GM12878 (cell line): Measurements from ENCODE around the gene P4HA3. TPM values are rescaled to one million over a fixed set of nuclear protein-coding genes. Genes with fewer than 3 reads are reported as not detected.

ENCODE experiments used
- ATAC-seq: fragments of 200-7000 bp; cut with Tn5 transposase; 3 replicates; pipeline ENCODE4 v1.9.1; 2020; ENCODE audit warnings: mild to moderate bottlenecking, moderate library complexity
- BruUV-seq: library from RNA; stranded (reverse); fragments of 400-500 nt; replicated peaks from 2 replicates; lab custom pipeline; 2021; lab: Mats Ljungman, UMichigan
- CTCF ChIA-PET: fragments of 300-600 bp; sonication (Branson Sonifier 250); formaldehyde crosslinking; extraction: SDS; loops from one replicate; lab custom pipeline; 2021; ENCODE audit warnings: inconsistent platforms; lab: Yijun Ruan, JAX
- POLR2A ChIA-PET: fragments of 350-600 bp; formaldehyde crosslinking; extraction: SDS; loops from one replicate; lab custom pipeline; 2021; ENCODE audit warnings: inconsistent platforms; lab: Charles Lee
- RAD21 ChIA-PET: fragments of 300-600 bp; sonication (Branson Sonifier 250); formaldehyde crosslinking; loops from one replicate; lab custom pipeline; 2023; ENCODE audit warnings: antibody characterized with exemption; ENCODE audit not compliant: unreplicated experiment; lab: Charles Lee
- SMC1A ChIA-PET: fragments of 300-600 bp; sonication (Branson Sonifier 250); formaldehyde crosslinking; loops from one replicate; lab custom pipeline; 2023; ENCODE audit not compliant: unreplicated experiment, uncharacterized antibody; lab: Charles Lee
- DNase-seq: peaks from one replicate; pipeline ENCODE4 v3.0.0-alpha.2; 2011; ENCODE audit warnings: low read depth, low spot score
- FAIRE-seq: peaks from 3 replicates; lab custom pipeline; 2011; peaks lifted over from hg19 to GRCh38; lab: Jason Lieb, UNC
- H2AFZ ChIP-seq: 2 replicates; pipeline ENCODE4 v1.6.0; 2011; ENCODE audit warnings: low read depth, low read length, control low read depth; ENCODE audit not compliant: control insufficient read depth
- H3K27ac ChIP-seq: 2 replicates; pipeline ENCODE4 v1.5.1; 2011; ENCODE audit warnings: control low read depth; ENCODE audit not compliant: control insufficient read depth, insufficient read depth
- H3K27me3 ChIP-seq, 2 experiments: replicated peaks in 1 of 2; 2 replicates each; pipeline versions ENCODE4 v1.6.0 to v1.6.1; 2011; ENCODE audit warnings: low read length in 1 of 2; ENCODE audit not compliant: control insufficient read depth in 2 of 2, insufficient read depth in 2 of 2
- H3K36me3 ChIP-seq, 2 experiments: 2 replicates each; pipeline ENCODE4 v1.5.1; 2011; ENCODE audit warnings: low read length in 1 of 2; ENCODE audit not compliant: control insufficient read depth in 2 of 2, insufficient read depth in 2 of 2
- H3K4me1 ChIP-seq: 2 replicates; pipeline ENCODE4 v1.6.1; 2011; ENCODE audit warnings: mild to moderate bottlenecking, low read length, moderate library complexity, mixed read lengths; ENCODE audit not compliant: control insufficient read depth, insufficient read depth
- H3K4me2 ChIP-seq: 2 replicates; pipeline ENCODE4 v1.6.0; 2011; ENCODE audit warnings: control low read depth; ENCODE audit not compliant: control insufficient read depth, insufficient read depth
- H3K4me3 ChIP-seq: fragments of 200-600 bp; sonication (generic); 2 replicates; pipeline ENCODE4 v1.5.1; 2016
- H3K79me2 ChIP-seq: 2 replicates; pipeline ENCODE4 v1.6.0; 2011; ENCODE audit warnings: low read length; ENCODE audit not compliant: control insufficient read depth, insufficient read depth
- H3K9ac ChIP-seq: 2 replicates; pipeline ENCODE4 v1.8.0; 2011; ENCODE audit warnings: low read length, control low read depth, mixed read lengths; ENCODE audit not compliant: control insufficient read depth, insufficient read depth
- H3K9me3 ChIP-seq: replicated peaks from 3 replicates; pipeline ENCODE4 v1.5.1; 2011; ENCODE audit warnings: mild to moderate bottlenecking, low read length; ENCODE audit not compliant: control insufficient read depth, insufficient read depth
- H4K20me1 ChIP-seq: 2 replicates; pipeline ENCODE4 v1.6.0; 2011; ENCODE audit not compliant: control insufficient read depth, insufficient read depth
- BACH1 ChIP-seq: fragments of 450-650 bp; IDR thresholded peaks from 2 replicates; pipeline ENCODE4 v1.6.1; 2017; ENCODE audit warnings: mild to moderate bottlenecking, borderline replicate concordance
- CBX3 ChIP-seq: fragments of 200-600 bp; sonication (generic); IDR thresholded peaks from 2 replicates; pipeline ENCODE4 v1.6.1; 2016; ENCODE audit warnings: low read depth, borderline replicate concordance
- CREB1 ChIP-seq: IDR thresholded peaks from 2 replicates; pipeline ENCODE4 v1.6.1; 2012; ENCODE audit warnings: low read depth, mild to moderate bottlenecking, inconsistent platforms
- MTA2 ChIP-seq: fragments of 450-650 bp; IDR thresholded peaks from 2 replicates; pipeline ENCODE4 v1.6.1; 2016; ENCODE audit warnings: low read depth, mild to moderate bottlenecking, moderate library complexity
- NFYA ChIP-seq: IDR thresholded peaks from 2 replicates; pipeline ENCODE4 v1.6.1; 2011; ENCODE audit warnings: low read depth, mild to moderate bottlenecking, low read length, improper control_type of control experiment, borderline replicate concordance
- PAX8 ChIP-seq: fragments of 450-650 bp; IDR thresholded peaks from 2 replicates; pipeline ENCODE4 v1.6.1; 2017; ENCODE audit warnings: mild to moderate bottlenecking, moderate library complexity
- TCF7 ChIP-seq: IDR thresholded peaks from 2 replicates; pipeline ENCODE4 v1.6.1; 2014; ENCODE audit warnings: antibody characterized with exemption, borderline replicate concordance
- WRNIP1 ChIP-seq: IDR thresholded peaks from 2 replicates; pipeline ENCODE4 v1.6.1; 2011; ENCODE audit warnings: low read depth, low read length, improper control_type of control experiment, borderline replicate concordance
- ZNF622 ChIP-seq: fragments of 450-650 bp; IDR thresholded peaks from 2 replicates; pipeline ENCODE4 v1.6.1; 2017; ENCODE audit warnings: mild to moderate bottlenecking, inconsistent platforms
- whole genome bisulfite sequencing: methylation state at CpG from one replicate; pipeline ENCODE4 v1.1.6; 2016; ENCODE audit warnings: low lambda C conversion rate; ENCODE audit not compliant: insufficient replicate concordance, insufficient coverage; ENCODE audit errors: missing lambda C conversion rate; 5-methylcytosine and 5-hydroxymethylcytosine counted together
- in situ Hi-C: fragments of 300-500 bp; cut with MboI; formaldehyde crosslinking; loops from 9 replicates; pipeline ENCODE4 v1.14.3; 2018; ENCODE audit warnings: mixed read lengths
- intact Hi-C: fragments of 100-400 bp; cut with micrococcal nuclease; formaldehyde crosslinking; loops from one replicate; pipeline ENCODE4 v1.14.2; 2022; ENCODE audit not compliant: unreplicated experiment
- polyA plus RNA-seq, 11 experiments: library from polyadenylated mRNA; depleted of rRNA in 4 of 11; unstranded in 6 of 11; stranded (reverse) in 5 of 11; fragments of >200 nt; fragmentation: Nextera tagmentation in 4 of 11; fragmentation: Illumina TruSeq in 1 of 11; extraction: Ambion mirVana in 4 of 11; extraction: Trizol in 1 of 11; gene quantifications; 1 replicate in 1 of 11; 2 replicates in 10 of 11; pipeline versions ENCODE4 v1.2.1 to v1.2.3, GENCODE V29; 2011 to 2016; ENCODE audit warnings: inconsistent platforms in 2 of 11, missing spikeins in 2 of 11, low read depth in 1 of 11
- total RNA-seq, 4 experiments: library from RNA; depleted of rRNA in 3 of 4; stranded (reverse); fragments of >200 nt in 3 of 4; fragmentation: Illumina TruSeq in 1 of 4; extraction: Trizol in 1 of 4; gene quantifications; 2 replicates each; pipeline versions ENCODE4 v1.2.1 to v1.2.3, GENCODE V29; 2013 to 2021
- TF ChIP-seq, protein P1 (sequence below): IDR thresholded peaks from 2 replicates; pipeline ENCODE4 v1.6.1; 2011; ENCODE audit warnings: borderline replicate concordance, low read depth, mild to moderate bottlenecking, moderate library complexity, low read length; ENCODE audit not compliant: insufficient read depth, poor library complexity, severe bottlenecking
- TF ChIP-seq, protein P2 (sequence below): fragments of 450-650 bp; IDR thresholded peaks from 2 replicates; pipeline ENCODE4 v1.6.1; 2017; ENCODE audit warnings: low read depth, mild to moderate bottlenecking, moderate library complexity
- TF ChIP-seq, protein P3 (sequence below): fragments of 450-650 bp; IDR thresholded peaks from 2 replicates; pipeline ENCODE4 v1.6.1; 2017; ENCODE audit warnings: borderline replicate concordance

Gene P4HA3
- total and polyA plus RNA-seq, 10 of the 15 experiments (the other 5 are each of a cell fraction or from before 2014, with no cell fraction given) = 0.08 TPM; not detected in 9

DNA sequence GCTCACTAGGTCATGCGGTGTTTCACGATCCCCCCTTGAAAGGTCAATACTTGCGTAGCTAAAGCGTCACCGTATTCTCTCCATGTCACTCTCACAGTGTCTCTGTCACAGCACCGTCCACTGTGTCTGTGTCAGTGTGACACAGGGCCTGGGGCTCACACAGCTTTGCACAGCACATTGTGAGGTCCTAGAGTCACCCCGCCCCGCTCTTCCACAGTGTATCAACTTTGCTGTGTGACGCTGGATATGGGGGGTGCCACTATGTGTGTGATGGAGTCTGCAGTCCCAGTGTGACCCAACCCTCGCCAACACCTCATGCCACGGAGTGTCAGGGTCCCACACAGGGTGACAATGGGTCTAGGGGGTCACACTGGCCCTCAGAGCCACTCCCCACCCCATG is 583 bp downstream of the P4HA3 start:
- H3K4me2 ChIP-seq = no peak overlapping the region
- ATAC-seq = no peak
- RAD21 ChIA-PET = no interaction called here

More for the DNA sequence above, 583 bp downstream of the P4HA3 start:
- Histone ChIP-seq H3K9ac (no peak overlapping the region), H4K20me1 (no peaks in the 10 kb centered on the region), H3K79me2 (no peaks in the 10 kb centered on the region), H3K36me3 (no peaks in the 10 kb centered on the region), H3K4me3 (no peak overlapping the region), H2AFZ (no peak overlapping the region), H3K4me1 (no peaks in the 10 kb centered on the region), H3K27me3 (peaks cover 0 to 2% of the 10 kb centered on the region in 2 experiments; a peak in 2 of 4 replicates), H3K9me3 (no peaks in the 10 kb centered on the region), H3K27ac (no peak overlapping the region)
- CTCF ChIA-PET = interaction anchor here (1.2 kb wide), 1 partner anchor 10 kb away, joined by 3 read pairs; no protein-coding TSS in a partner anchor
- BruUV-seq = no TSS peak
- 82% methylated on average over 11 of the region's 11 CpGs for WGBS
- in situ Hi-C loops = no loop called here
- FAIRE-seq = no peak
- DNase-seq = no peak
- SMC1A ChIA-PET = no interaction called here
- intact Hi-C loops = no loop called here
- POLR2A ChIA-PET = no interaction called here
- TF ChIP-seq, protein P1, sequence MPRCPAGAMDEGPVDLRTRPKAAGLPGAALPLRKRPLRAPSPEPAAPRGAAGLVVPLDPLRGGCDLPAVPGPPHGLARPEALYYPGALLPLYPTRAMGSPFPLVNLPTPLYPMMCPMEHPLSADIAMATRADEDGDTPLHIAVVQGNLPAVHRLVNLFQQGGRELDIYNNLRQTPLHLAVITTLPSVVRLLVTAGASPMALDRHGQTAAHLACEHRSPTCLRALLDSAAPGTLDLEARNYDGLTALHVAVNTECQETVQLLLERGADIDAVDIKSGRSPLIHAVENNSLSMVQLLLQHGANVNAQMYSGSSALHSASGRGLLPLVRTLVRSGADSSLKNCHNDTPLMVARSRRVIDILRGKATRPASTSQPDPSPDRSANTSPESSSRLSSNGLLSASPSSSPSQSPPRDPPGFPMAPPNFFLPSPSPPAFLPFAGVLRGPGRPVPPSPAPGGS = no peak
- TF ChIP-seq MTA2 (no peak), PAX8 (no peak), ZNF622 (no peak), BACH1 (no peak), CREB1 (no peak), TCF7 (no peak), WRNIP1 (no peak), CBX3 (no peak), NFYA (no peak)
- TF ChIP-seq, protein P2, sequence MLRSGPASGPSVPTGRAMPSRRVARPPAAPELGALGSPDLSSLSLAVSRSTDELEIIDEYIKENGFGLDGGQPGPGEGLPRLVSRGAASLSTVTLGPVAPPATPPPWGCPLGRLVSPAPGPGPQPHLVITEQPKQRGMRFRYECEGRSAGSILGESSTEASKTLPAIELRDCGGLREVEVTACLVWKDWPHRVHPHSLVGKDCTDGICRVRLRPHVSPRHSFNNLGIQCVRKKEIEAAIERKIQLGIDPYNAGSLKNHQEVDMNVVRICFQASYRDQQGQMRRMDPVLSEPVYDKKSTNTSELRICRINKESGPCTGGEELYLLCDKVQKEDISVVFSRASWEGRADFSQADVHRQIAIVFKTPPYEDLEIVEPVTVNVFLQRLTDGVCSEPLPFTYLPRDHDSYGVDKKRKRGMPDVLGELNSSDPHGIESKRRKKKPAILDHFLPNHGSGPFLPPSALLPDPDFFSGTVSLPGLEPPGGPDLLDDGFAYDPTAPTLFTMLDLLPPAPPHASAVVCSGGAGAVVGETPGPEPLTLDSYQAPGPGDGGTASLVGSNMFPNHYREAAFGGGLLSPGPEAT = no peak
- TF ChIP-seq, protein P3, sequence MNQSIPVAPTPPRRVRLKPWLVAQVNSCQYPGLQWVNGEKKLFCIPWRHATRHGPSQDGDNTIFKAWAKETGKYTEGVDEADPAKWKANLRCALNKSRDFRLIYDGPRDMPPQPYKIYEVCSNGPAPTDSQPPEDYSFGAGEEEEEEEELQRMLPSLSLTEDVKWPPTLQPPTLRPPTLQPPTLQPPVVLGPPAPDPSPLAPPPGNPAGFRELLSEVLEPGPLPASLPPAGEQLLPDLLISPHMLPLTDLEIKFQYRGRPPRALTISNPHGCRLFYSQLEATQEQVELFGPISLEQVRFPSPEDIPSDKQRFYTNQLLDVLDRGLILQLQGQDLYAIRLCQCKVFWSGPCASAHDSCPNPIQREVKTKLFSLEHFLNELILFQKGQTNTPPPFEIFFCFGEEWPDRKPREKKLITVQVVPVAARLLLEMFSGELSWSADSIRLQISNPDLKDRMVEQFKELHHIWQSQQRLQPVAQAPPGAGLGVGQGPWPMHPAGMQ = no peak
